Brain microvascular endothelial cell (primary cell): Measurements from ENCODE around the gene SLC13A4.

Experiments used
- DNase-seq: peaks from one replicate; pipeline ENCODE4 v3.0.0-alpha.2; 2020
- H3K27ac ChIP-seq: fragments of 250-450 bp; sonication (Bioruptor Pico); 2 replicates; pipeline ENCODE4 v1.5.1; 2020; ENCODE audit warnings: mild to moderate bottlenecking, moderate library complexity
- H3K27me3 ChIP-seq: fragments of 250-450 bp; sonication (Bioruptor Pico); replicated peaks from 2 replicates; pipeline ENCODE4 v1.5.1; 2020; ENCODE audit warnings: mild to moderate bottlenecking
- H3K36me3 ChIP-seq: fragments of 250-450 bp; sonication (Bioruptor Pico); replicated peaks from 2 replicates; pipeline ENCODE4 v1.5.1; 2020; ENCODE audit warnings: mild to moderate bottlenecking
- H3K4me3 ChIP-seq: 2 replicates; pipeline ENCODE4 v1.5.1; 2011; ENCODE audit warnings: low read depth, mild to moderate bottlenecking, control low read depth, low read length, moderate library complexity
- in situ Hi-C: cut with HindIII; loops from 2 replicates; pipeline ENCODE4 v1.10.0; 2017; ENCODE audit warnings: low sequenced_read_pairs, low pct_ligation_motif_present
- TF ChIP-seq, protein P1 (sequence below): IDR thresholded peaks from 2 replicates; pipeline ENCODE4 v1.5.1; 2011; ENCODE audit warnings: low read depth, mild to moderate bottlenecking, moderate library complexity, low read length, control low read depth, inconsistent platforms; ENCODE audit errors: missing control alignments

Gene SLC13A4

DNA sequence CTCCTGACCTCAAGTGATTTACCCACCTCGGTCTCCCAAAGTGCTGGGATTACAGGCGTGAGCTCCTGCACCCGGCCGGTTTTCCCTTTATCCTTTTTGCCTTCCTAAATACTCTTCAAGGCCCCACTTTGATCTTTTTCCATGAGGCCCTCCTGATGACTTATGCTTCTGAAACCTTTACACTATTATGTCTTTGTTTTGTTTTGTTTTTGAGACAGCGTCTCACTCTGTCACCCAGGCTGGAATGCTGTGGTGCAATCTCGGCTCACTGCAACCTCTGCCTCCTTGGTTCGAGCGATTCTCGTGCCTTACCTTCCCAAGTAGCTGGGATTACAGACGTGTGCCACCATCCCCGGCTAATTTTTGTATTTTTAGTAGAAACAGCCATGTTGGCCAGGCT lies 61.8 kb downstream of the SLC13A4 start:
- in situ Hi-C loops, result no loop called here
- no peaks in the 10 kb centered on the region for H3K27me3 ChIP-seq
- peak; percentile 48 for DNase-seq

DNA sequence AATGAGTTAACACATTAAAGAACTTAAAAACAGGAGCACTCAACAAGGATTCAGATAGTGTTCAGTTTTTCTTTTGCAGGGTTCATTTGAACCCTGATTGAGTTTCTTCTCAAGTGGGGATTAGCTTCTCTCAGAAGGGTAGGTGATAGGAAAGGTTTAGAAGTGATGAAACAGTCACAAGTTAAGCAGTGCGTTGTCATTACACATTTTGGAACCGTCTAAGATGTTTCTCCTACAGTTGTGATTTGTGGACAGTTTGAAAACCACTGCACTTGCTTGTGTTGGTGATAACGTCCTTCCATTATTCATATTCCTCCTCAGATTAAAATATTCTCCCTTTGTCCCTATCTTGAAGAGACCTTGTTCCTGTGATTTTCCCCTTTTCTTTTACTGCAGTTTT lies 62.9 kb downstream of the SLC13A4 start:
- Histone ChIP-seq H3K36me3 (no peaks in the 10 kb centered on the region), H3K4me3 (no peak overlapping the region), H3K27me3 (no peaks in the 10 kb centered on the region), H3K27ac (no peak overlapping the region)
- in situ Hi-C loops, result no loop called here
- TF ChIP-seq, protein P1, sequence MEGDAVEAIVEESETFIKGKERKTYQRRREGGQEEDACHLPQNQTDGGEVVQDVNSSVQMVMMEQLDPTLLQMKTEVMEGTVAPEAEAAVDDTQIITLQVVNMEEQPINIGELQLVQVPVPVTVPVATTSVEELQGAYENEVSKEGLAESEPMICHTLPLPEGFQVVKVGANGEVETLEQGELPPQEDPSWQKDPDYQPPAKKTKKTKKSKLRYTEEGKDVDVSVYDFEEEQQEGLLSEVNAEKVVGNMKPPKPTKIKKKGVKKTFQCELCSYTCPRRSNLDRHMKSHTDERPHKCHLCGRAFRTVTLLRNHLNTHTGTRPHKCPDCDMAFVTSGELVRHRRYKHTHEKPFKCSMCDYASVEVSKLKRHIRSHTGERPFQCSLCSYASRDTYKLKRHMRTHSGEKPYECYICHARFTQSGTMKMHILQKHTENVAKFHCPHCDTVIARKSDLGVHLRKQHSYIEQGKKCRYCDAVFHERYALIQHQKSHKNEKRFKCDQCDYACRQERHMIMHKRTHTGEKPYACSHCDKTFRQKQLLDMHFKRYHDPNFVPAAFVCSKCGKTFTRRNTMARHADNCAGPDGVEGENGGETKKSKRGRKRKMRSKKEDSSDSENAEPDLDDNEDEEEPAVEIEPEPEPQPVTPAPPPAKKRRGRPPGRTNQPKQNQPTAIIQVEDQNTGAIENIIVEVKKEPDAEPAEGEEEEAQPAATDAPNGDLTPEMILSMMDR, result no peak
- DNase-seq, result no peak

More for the DNA sequence above, 61.8 kb downstream of the SLC13A4 start:
- Histone ChIP-seq H3K36me3 (no peaks in the 10 kb centered on the region), H3K27ac (peak overlapping the region; percentile 51), H3K4me3 (no peak overlapping the region)
- TF ChIP-seq, protein P1, result no peak

DNA sequence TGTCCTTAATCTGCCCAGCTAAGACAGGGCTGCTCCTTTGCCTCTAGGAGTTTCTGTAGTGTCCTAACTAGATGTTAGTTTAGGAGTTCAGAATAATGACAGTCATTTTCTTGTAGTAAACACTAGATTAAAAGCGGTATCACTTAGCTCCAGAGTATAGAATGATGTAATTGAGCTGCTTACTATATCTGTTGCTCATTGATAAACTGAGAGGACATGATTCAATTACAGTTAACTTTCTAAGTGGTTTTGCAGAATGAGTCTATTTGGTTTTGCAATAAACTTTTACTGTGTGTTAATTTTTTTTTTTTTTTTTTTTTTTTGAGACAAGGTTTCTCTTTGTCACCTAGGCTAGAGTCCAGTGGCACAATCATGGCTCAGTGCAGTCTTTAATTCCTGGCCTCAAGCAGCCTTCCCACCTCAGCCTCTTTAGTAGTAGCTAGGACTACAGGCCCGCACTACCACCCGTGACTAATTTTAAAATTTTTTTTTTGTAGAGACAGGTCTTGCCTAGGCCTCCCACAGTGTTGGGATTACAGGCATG lies 63.9 kb downstream of the SLC13A4 start:
- in situ Hi-C loops, result no loop called here
- Histone ChIP-seq H3K27ac (peak overlapping the region; percentile 95), H3K27me3 (no peaks in the 10 kb centered on the region), H3K36me3 (no peaks in the 10 kb centered on the region), H3K4me3 (no peak overlapping the region)
- TF ChIP-seq, protein P1, result no peak
- no peak for DNase-seq

- in situ Hi-C loops, result no loop called here
- peak; percentile 92 for DNase-seq
- Histone ChIP-seq H3K36me3 (no peaks in the 10 kb centered on the region), H3K27ac (peak within 1 kb of the TSS; percentile 95), H3K4me3 (peak within 1 kb of the TSS; percentile 98), H3K27me3 (no peaks in the 10 kb centered on the region)
- TF ChIP-seq, protein P1, result peak; percentile 69
Measured at GRCh38 chr7:135662373-135663114, 65.4 kb downstream of the SLC13A4 start, which contains the start of gene STMP1. Gene STMP1 (plus strand): TSS chr7:135662514.

GRCh38 chr7:135662123-135662372 lies 65.9 kb downstream of the SLC13A4 start:
- H3K27me3 ChIP-seq, result no peaks in the 10 kb centered on the region
- H3K27ac ChIP-seq, result peak overlapping the region; percentile 95
- in situ Hi-C loops, result no loop called here
- peak overlapping the region; percentile 98 for H3K4me3 ChIP-seq
- H3K36me3 ChIP-seq, result no peaks in the 10 kb centered on the region
- TF ChIP-seq, protein P1, result no peak
- no peak for DNase-seq
